ENCODE results near the gene IGSF1.

IGSF1 gene

DNA sequence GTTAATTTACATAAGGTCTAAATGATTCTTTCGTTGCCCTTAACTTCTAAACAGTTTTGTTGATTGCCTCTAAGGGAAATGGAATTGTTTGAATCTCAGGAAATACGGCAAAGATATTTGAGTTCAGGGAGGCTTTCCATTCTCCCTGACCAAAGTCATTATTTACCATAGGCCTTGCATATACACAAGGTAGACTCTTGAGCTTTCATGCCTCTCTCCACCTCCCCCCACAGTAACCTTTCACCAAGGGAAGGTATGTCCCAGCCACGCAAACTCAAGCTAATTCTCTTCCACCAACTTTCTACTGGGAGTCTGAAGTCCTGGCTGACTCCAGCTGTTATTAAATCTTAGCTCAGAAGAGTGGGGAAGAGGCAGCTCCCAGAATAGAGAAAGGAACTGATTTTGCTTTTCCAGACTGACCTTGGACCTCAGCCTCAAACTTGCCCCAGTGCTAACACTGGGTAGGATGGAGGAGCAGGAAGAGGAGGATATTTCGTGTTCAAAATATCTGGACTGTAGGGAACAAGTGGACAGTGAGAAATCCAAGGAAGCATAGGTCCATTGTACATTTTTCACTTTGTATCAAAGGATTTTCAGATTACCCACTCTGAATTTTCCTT lies 1.4 kb downstream of the IGSF1 start:
- H3K4me1 ChIP-seq (ENCODE audit: low read length) = no peaks in the 10 kb centered on the region
- no peaks in the 10 kb centered on the region for H3K79me2 ChIP-seq (ENCODE audit: low read length)
- H3K9me3 ChIP-seq (ENCODE audit: insufficient read depth, low read length) = no peaks in the 10 kb centered on the region
- no peak overlapping the region for H3K4me2 ChIP-seq (ENCODE audit: low read length)
- H2AFZ ChIP-seq (ENCODE audit: low read depth, low read length) = no peak overlapping the region
- no peak overlapping the region for H3K4me3 ChIP-seq (ENCODE audit: low read length)
- H3K27ac ChIP-seq (ENCODE audit: low read length) = no peak overlapping the region
- H3K9ac ChIP-seq (ENCODE audit: low read length) = no peak overlapping the region
- no peaks in the 10 kb centered on the region for H4K20me1 ChIP-seq (ENCODE audit: insufficient read depth, low read length)
- no peaks in the 10 kb centered on the region for H3K36me3 ChIP-seq (replicated peaks; ENCODE audit: low read depth, low read length)
- no peak for TF ChIP-seq EZH2phosphoT487 (IDR thresholded peaks at IDR 0.05; ENCODE audit: low read depth)
- TF ChIP-seq, protein P1, sequence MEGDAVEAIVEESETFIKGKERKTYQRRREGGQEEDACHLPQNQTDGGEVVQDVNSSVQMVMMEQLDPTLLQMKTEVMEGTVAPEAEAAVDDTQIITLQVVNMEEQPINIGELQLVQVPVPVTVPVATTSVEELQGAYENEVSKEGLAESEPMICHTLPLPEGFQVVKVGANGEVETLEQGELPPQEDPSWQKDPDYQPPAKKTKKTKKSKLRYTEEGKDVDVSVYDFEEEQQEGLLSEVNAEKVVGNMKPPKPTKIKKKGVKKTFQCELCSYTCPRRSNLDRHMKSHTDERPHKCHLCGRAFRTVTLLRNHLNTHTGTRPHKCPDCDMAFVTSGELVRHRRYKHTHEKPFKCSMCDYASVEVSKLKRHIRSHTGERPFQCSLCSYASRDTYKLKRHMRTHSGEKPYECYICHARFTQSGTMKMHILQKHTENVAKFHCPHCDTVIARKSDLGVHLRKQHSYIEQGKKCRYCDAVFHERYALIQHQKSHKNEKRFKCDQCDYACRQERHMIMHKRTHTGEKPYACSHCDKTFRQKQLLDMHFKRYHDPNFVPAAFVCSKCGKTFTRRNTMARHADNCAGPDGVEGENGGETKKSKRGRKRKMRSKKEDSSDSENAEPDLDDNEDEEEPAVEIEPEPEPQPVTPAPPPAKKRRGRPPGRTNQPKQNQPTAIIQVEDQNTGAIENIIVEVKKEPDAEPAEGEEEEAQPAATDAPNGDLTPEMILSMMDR (IDR thresholded peaks at IDR 0.05; ENCODE audit: low read depth, low read length) = no peak
- no peaks in the 10 kb centered on the region for H3K27me3 ChIP-seq (ENCODE audit: low read depth, low read length)

DNA sequence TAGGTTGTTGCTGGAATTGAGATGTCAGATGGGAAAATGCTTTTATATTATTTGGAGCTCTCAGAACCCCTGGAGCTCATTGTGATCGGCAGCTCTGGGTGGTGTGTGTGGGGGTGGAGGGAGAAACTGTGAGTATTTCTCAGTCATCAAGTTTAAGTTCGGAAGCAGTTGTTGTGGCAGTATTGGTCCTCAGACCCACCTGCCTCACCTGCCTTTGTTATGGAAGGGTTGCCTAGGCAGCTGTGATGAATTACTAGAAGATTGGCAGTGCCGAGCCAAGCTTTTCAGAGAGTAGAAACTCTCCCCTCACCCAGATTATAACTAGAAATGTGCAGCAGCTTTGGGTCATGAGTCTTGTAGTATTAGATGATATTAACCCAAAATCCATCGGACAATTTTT lies 9.5 kb downstream of the IGSF1 start:
- H4K20me1 ChIP-seq (ENCODE audit: insufficient read depth, low read length) = no peaks in the 10 kb centered on the region
- no peak overlapping the region for H3K9ac ChIP-seq (ENCODE audit: low read length)
- H2AFZ ChIP-seq (ENCODE audit: low read depth, low read length) = no peak overlapping the region
- TF ChIP-seq, protein P1 (IDR thresholded peaks at IDR 0.05; ENCODE audit: low read depth, low read length) = no peak
- no peak for TF ChIP-seq EZH2phosphoT487 (IDR thresholded peaks at IDR 0.05; ENCODE audit: low read depth)
- no peak overlapping the region for H3K4me2 ChIP-seq (ENCODE audit: low read length)
- no peaks in the 10 kb centered on the region for H3K79me2 ChIP-seq (ENCODE audit: low read length)
- H3K4me3 ChIP-seq (ENCODE audit: low read length) = no peak overlapping the region
- no peaks in the 10 kb centered on the region for H3K36me3 ChIP-seq (replicated peaks; ENCODE audit: low read depth, low read length)
- H3K4me1 ChIP-seq (ENCODE audit: low read length) = no peaks in the 10 kb centered on the region
- no peak overlapping the region for H3K27ac ChIP-seq (ENCODE audit: low read length)
- H3K9me3 ChIP-seq (ENCODE audit: insufficient read depth, low read length) = no peaks in the 10 kb centered on the region
- no peaks in the 10 kb centered on the region for H3K27me3 ChIP-seq (ENCODE audit: low read depth, low read length)

DNA sequence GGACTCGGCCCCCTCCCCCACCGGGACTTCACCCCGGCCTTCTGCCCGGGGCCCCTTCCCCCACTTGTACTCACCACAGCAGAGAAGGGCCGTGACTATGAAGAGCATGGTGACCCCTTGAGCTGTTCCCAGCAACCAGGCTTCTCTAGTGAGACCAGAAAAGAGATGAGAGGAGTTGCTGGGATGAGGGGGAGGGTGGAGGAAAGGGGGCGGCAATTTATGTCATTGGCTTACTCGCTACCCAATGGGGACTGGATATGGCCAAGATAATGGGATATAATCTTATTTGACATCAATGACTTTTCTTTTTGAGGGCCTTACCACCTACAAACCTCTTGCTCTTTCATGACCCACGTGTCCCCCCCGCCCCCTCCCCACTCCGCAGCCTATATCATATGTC lies 9.9 kb downstream of the IGSF1 start:
- H3K27ac ChIP-seq (ENCODE audit: low read length) = no peak overlapping the region
- H3K4me3 ChIP-seq (ENCODE audit: low read length) = no peak overlapping the region
- no peaks in the 10 kb centered on the region for H3K4me1 ChIP-seq (ENCODE audit: low read length)
- no peaks in the 10 kb centered on the region for H3K27me3 ChIP-seq (ENCODE audit: low read depth, low read length)
- no peaks in the 10 kb centered on the region for H3K9me3 ChIP-seq (ENCODE audit: insufficient read depth, low read length)
- no peak overlapping the region for H3K9ac ChIP-seq (ENCODE audit: low read length)
- no peak overlapping the region for H2AFZ ChIP-seq (ENCODE audit: low read depth, low read length)
- no peaks in the 10 kb centered on the region for H4K20me1 ChIP-seq (ENCODE audit: insufficient read depth, low read length)
- TF ChIP-seq EZH2phosphoT487 (IDR thresholded peaks at IDR 0.05; ENCODE audit: low read depth) = no peak
- TF ChIP-seq, protein P1 (IDR thresholded peaks at IDR 0.05; ENCODE audit: low read depth, low read length) = no peak
- no peaks in the 10 kb centered on the region for H3K79me2 ChIP-seq (ENCODE audit: low read length)
- H3K4me2 ChIP-seq (ENCODE audit: low read length) = no peak overlapping the region
- no peaks in the 10 kb centered on the region for H3K36me3 ChIP-seq (replicated peaks; ENCODE audit: low read depth, low read length)

DNA sequence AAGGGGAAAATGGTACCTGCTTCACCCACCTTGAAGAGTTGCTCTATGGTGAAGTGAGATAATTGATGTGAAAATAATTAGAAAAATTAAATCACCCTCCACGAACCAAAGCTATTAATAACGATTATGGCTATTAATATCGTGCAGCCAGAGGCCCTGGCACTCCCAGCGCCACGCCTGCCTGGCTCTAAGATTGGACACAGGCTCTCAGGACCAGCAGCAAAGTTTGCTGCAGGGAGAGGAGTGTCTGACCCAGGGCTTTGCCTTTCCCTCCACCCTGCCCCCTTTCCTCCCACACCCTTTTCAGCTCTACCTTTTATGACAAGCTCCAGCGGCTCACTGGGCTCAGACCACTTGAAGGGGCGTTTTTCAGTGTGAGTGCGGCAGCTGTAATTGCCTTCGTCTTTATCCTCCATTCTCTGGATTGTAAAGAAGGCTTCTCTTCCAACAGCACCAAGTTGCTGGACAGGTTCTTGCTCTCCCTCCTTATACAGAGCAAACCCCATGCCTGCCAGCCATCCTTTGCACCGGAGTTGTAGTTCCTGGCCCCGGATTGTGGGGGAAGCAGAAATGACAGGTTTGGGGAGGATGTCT lies 11.5 kb downstream of the IGSF1 start:
- Histone ChIP-seq H3K4me2 (ENCODE audit: low read length) (no peak overlapping the region), H3K27me3 (ENCODE audit: low read depth, low read length) (no peaks in the 10 kb centered on the region), H4K20me1 (ENCODE audit: insufficient read depth, low read length) (no peaks in the 10 kb centered on the region)

More for the DNA sequence above, 11.5 kb downstream of the IGSF1 start:
- no peaks in the 10 kb centered on the region for H3K9me3 ChIP-seq (ENCODE audit: insufficient read depth, low read length)
- no peak overlapping the region for H2AFZ ChIP-seq (ENCODE audit: low read depth, low read length)
- no peak overlapping the region for H3K9ac ChIP-seq (ENCODE audit: low read length)
- TF ChIP-seq, protein P1 (IDR thresholded peaks at IDR 0.05; ENCODE audit: low read depth, low read length) = no peak
- TF ChIP-seq EZH2phosphoT487 (IDR thresholded peaks at IDR 0.05; ENCODE audit: low read depth) = no peak
- no peak overlapping the region for H3K4me3 ChIP-seq (ENCODE audit: low read length)
- no peak overlapping the region for H3K27ac ChIP-seq (ENCODE audit: low read length)
- H3K36me3 ChIP-seq (replicated peaks; ENCODE audit: low read depth, low read length) = no peaks in the 10 kb centered on the region
- H3K79me2 ChIP-seq (ENCODE audit: low read length) = no peaks in the 10 kb centered on the region
- no peaks in the 10 kb centered on the region for H3K4me1 ChIP-seq (ENCODE audit: low read length)
